GM12875 (cell line): Measurements from ENCODE around the gene GRIP2.
A peak's percentile ranks its signal among the peaks of the same experiment; 100 is the strongest.

ENCODE experiments used
- H3K4me3 ChIP-seq: one replicate; pipeline ENCODE4 v1.5.1; 2011; ENCODE audit warnings: low read depth, low read length, control low read depth
- TF ChIP-seq, protein P1 (sequence below): IDR thresholded peaks from 2 replicates; pipeline ENCODE4 v1.5.1; 2011; ENCODE audit warnings: low read depth, mild to moderate bottlenecking, control low read depth, inconsistent platforms, low read length, moderate library complexity, borderline replicate concordance; ENCODE audit not compliant: insufficient read depth

The GRIP2 gene

GRCh38 chr3:14553871-14554270 lies 13.7 kb upstream of the GRIP2 start:
- H3K4me3 ChIP-seq = no peak overlapping the region
- TF ChIP-seq, protein P1, sequence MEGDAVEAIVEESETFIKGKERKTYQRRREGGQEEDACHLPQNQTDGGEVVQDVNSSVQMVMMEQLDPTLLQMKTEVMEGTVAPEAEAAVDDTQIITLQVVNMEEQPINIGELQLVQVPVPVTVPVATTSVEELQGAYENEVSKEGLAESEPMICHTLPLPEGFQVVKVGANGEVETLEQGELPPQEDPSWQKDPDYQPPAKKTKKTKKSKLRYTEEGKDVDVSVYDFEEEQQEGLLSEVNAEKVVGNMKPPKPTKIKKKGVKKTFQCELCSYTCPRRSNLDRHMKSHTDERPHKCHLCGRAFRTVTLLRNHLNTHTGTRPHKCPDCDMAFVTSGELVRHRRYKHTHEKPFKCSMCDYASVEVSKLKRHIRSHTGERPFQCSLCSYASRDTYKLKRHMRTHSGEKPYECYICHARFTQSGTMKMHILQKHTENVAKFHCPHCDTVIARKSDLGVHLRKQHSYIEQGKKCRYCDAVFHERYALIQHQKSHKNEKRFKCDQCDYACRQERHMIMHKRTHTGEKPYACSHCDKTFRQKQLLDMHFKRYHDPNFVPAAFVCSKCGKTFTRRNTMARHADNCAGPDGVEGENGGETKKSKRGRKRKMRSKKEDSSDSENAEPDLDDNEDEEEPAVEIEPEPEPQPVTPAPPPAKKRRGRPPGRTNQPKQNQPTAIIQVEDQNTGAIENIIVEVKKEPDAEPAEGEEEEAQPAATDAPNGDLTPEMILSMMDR = no peak

GRCh38 chr3:14552717-14553116 lies 12.6 kb upstream of the GRIP2 start:
- no peak overlapping the region for H3K4me3 ChIP-seq
- TF ChIP-seq, protein P1 = no peak

GRCh38 chr3:14552041-14552648 lies 12.0 kb upstream of the GRIP2 start:
- H3K4me3 ChIP-seq = no peak overlapping the region
- TF ChIP-seq, protein P1 = no peak

- TF ChIP-seq, protein P1 = no peak
- H3K4me3 ChIP-seq = no peak overlapping the region
Observed at GRCh38 chr3:14550651-14551611, 10.8 kb upstream of the GRIP2 start.

GRCh38 chr3:14550181-14550580 lies 10.0 kb upstream of the GRIP2 start:
- H3K4me3 ChIP-seq = no peak overlapping the region
- TF ChIP-seq, protein P1 = no peak

DNA sequence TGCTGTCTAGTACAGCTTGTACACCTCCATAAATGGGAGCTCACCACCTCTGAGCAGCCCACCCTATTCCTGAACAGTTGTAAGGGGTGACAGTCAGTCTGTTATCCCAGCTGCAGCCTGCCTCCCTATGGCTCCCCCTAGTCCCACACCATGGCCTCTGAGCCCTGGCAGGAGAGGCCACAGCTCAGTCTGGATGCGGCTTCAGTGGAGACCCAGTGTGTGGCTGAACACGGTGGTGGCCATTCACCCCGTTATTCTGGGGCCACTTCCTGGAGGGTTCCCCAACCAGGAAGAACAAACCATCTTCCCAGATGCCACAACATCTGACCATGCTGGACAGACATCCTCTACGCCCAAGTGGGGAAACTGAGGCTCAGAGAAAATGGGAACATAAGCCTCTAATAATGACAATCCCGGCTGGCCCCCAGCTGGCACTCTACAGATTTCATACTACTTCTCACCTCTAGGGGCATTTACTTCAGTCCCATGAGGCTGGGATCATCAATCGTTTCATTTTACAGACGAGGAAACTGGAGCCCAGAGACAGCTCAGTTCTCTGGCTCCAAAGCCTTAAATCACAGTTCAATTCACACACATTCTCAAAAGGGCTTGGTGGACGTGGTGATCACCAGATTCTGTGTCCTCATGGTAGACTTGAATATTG lies 9.2 kb upstream of the GRIP2 start:
- TF ChIP-seq, protein P1 = peak; percentile 36; the same call in 1 of the 2 replicates
- no peak overlapping the region for H3K4me3 ChIP-seq
